GM21447 (cell line): ENCODE measurements around the gene FADS1.
A peak's percentile ranks its signal among the peaks of the same experiment; 100 is the strongest.

ENCODE experiments used
- ATAC-seq: cut with Tn5 transposase; IDR thresholded peaks from one replicate; pipeline ENCODE4 v1.9.1; 2021; ENCODE audit not compliant: unreplicated experiment

FADS1 gene

GRCh38 chr11:61797263-61797944, 19.4 kb downstream of the FADS1 start:
- ATAC-seq, result no peak

- no peak for ATAC-seq
Observed at GRCh38 chr11:61795876-61796526, 20.8 kb downstream of the FADS1 start.

DNA sequence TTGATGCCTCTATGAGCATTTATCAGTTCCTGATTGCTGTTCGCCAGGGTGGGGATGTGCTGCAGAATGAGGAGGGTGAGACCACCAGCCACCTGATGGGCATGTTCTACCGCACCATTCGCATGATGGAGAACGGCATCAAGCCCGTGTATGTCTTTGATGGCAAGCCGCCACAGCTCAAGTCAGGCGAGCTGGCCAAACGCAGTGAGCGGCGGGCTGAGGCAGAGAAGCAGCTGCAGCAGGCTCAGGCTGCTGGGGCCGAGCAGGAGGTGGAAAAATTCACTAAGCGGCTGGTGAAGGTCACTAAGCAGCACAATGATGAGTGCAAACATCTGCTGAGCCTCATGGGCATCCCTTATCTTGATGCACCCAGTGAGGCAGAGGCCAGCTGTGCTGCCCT, 21.3 kb downstream of the FADS1 start:
- no peak for ATAC-seq

GRCh38 chr11:61794579-61794978, 22.2 kb downstream of the FADS1 start:
- no peak for ATAC-seq

DNA sequence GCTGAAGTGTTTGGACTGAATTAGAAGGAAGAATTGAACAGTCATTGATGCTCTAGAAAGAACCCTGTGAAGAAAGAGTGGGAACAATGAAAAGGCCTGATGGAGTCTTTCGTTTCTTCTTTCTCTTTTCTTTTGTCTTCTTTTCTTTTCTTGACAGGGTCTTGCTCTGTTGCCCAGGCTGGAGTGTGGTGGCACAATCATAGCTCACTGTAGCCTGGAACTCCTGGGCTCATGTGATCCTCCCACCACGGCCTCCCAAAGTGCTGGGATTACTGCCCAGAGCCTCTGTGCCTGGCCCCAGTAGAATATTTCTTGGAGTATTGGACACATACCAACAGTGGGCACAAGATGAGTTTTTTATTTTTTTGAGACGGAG, 23.0 kb downstream of the FADS1 start:
- no peak for ATAC-seq

- ATAC-seq, result peak; percentile 17
Observed at GRCh38 chr11:61793083-61793828, 23.5 kb downstream of the FADS1 start.

GRCh38 chr11:61792310-61793082, 24.3 kb downstream of the FADS1 start, which contains the start of the genes FEN1 and TMEM258:
TSS of gene FEN1 (plus strand) at chr11:61792911. CDS start at chr11:61795362, 2,451 bp downstream.
TSS of gene TMEM258 (minus strand) at chr11:61792599. CDS start at chr11:61792558, 41 bp downstream.
- peak; percentile 85 for ATAC-seq

DNA sequence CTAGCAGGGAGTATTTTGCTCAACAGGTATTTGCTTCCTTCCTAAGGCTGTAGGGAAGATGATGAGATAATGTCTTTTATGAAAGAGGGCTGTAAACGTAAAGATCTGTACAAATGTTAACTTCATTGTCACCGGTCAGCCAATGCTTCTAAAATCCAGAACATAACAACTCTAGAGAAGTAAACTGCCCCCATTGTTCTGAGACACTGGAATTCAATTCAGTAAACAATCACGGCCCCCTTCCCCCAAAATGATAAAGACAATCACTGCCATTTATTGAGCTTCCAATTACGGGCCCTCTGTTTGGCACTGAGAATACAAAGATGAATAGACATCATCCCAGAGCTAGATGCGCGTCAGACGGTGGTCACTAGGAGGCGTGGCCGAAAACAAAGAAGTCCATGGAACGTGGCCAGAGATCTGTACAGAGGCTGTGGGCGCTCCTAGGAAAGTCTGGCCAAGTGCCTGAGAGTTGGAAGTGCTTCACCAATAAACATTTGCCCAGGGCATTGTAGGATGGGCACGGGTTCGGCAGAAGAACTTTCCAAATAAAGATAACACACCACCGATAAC, 25.0 kb downstream of the FADS1 start:
- ATAC-seq, result no peak

DNA sequence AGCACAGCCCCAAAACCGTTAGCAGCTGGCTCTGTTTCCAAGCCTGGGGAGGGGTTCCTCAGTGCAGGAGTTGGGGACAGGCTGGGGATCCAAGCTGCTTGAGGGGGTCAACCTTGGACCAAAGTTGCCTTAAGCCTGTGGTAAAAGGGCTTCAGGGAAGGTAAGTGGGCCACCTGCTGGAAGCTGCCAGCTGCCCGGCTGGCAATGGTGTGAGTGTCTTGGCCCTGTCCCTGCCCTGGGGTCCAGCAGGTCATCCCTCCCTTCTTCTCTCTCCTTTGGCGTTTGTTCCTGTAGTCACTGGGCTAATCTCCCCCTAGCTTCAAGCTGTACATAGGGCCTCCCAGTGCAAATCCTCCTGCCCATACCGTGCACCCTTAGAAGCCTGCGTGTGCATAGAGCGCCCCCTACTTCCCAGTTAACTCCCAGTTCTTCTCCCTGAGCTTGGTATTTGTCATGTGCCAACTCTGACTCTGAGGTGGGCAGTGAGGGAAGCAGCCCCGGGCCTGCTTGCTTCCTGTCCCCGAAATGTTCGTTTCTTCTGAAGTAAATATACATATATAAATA, 28.8 kb downstream of the FADS1 start:
- ATAC-seq, result no peak

- no peak for ATAC-seq
Observed at GRCh38 chr11:61785837-61786402, 30.9 kb downstream of the FADS1 start.

DNA sequence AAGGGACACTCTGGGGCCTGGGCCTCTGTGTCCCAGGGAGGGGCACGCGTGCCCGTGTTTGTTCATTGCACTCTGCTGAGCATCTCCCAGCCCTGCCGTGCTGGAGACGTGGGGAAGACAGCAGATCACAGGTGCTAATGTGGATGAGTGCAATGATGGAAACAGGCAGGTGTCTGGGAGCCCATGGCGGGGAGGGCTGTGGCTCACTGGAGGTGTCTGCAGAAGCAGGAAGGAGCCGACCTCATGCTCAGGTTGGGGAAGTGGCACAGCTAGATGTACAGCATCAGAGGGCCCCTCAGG, 32.3 kb downstream of the FADS1 start:
- ATAC-seq, result no peak

GRCh38 chr11:61783717-61784505, 32.9 kb downstream of the FADS1 start:
- ATAC-seq, result no peak

DNA sequence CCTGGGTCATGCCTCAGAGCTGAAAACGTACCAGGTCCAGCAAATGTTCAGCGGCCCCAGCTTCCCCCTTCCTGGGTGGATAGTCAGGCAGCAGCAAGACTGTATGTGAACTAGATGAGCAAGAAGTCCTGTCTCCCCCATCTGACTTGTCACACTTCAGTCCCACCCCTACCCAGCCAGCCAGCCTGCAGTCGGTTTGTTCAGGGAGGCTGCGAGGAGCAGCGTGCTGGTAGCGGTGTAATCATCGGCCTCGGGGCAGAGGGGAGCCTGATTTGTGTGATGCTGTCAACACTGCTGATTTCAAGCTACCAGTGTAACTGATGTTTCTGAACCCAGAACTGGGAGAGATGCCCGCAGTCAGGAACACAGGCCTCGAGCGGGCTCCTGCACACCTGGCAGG, 34.0 kb downstream of the FADS1 start:
- ATAC-seq, result no peak

GRCh38 chr11:61782299-61782698, 34.5 kb downstream of the FADS1 start:
- ATAC-seq, result no peak

- no peak for ATAC-seq
Observed at GRCh38 chr11:61781585-61781984, 35.2 kb downstream of the FADS1 start.

- ATAC-seq, result no peak
Observed at GRCh38 chr11:61780581-61781162, 36.1 kb downstream of the FADS1 start.

DNA sequence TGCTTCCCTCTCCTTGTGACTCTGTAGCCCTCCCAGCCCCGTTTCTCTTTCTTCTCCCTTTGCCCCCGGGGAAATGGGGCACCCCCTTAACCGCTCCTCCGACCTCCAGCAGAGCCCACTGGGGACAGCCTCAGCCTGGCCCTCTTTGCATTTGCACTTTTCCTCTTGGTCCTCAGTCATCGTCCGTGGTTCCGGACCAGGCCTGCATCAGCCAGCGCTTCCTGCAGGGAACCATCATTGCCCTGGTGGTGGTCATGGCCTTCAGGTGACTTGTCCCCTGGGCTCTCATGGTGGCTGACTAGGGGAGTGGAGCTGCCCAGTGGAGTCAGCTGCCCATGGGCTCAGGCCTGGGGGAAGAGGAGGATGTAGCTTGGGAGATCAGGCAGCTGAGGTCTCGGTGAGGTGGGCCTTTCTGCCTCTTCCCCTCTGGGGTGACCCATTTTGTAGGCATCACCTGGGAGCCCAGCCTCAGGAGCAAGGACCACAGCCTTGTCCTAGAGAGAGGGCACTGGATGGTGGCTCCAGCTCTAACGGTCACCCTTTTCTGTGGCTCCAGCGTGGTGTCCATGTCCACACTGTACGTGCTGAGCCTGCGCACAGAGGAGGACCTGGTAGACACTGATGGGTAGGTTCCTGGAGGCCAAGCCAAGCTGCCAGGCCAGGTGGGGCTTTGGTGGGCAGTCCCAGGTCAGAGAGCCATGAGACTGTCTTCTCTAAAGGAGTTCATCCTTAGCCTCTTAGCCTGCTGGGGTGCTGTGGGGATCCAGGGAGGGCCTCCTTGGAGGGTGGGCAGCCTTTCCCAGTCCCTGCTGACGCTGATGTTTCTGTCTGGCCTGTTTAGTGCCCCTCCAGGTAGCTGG, 36.9 kb downstream of the FADS1 start:
- ATAC-seq, result no peak

- no peak for ATAC-seq
Observed at GRCh38 chr11:61778920-61779650, 37.7 kb downstream of the FADS1 start.
